Testis (tissue), 2 donors: ENCODE measurements around the gene LCLAT1.

Source experiments
- POLR2A ChIP-seq: fragments of 450-650 bp; IDR thresholded peaks from one replicate; pipeline ENCODE4 v1.6.1; 2017; ENCODE audit warnings: antibody characterized with exemption, mild to moderate bottlenecking, moderate library complexity
- TF ChIP-seq, protein P1 (sequence below), 3 experiments: fragments of 450-650 bp in 2 of 3; fragments of 200-600 bp in 1 of 3; sonication (generic) in 1 of 3; IDR thresholded peaks; one replicate each; pipeline ENCODE4 v1.5.1; 2016 to 2019; ENCODE audit warnings: antibody characterized with exemption in 3 of 3, mild to moderate bottlenecking in 2 of 3, moderate library complexity in 1 of 3

DNA sequence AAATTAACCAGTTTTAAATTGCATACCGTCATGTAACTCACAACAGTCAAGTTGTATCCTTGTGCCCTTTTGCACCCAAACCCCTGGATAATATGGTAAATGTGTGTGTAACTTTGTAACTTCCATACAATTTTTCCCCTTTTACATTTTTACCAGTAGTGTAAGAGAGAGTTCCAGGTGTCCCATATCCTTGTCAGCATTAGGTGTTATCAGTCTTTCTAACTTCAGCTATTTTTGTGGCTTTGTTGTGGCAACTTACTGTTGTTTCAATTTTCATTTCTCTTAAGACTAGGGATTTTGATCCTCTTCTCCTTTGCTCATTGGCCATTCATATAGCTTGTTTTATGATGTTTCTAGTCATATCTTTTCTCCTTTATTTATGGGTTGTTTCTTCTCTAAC is 94.6 kb downstream of the LCLAT1 start:
- TF ChIP-seq, protein P1, sequence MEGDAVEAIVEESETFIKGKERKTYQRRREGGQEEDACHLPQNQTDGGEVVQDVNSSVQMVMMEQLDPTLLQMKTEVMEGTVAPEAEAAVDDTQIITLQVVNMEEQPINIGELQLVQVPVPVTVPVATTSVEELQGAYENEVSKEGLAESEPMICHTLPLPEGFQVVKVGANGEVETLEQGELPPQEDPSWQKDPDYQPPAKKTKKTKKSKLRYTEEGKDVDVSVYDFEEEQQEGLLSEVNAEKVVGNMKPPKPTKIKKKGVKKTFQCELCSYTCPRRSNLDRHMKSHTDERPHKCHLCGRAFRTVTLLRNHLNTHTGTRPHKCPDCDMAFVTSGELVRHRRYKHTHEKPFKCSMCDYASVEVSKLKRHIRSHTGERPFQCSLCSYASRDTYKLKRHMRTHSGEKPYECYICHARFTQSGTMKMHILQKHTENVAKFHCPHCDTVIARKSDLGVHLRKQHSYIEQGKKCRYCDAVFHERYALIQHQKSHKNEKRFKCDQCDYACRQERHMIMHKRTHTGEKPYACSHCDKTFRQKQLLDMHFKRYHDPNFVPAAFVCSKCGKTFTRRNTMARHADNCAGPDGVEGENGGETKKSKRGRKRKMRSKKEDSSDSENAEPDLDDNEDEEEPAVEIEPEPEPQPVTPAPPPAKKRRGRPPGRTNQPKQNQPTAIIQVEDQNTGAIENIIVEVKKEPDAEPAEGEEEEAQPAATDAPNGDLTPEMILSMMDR (IDR thresholded peaks at IDR 0.05) = no peak
- no peak for TF ChIP-seq POLR2A
